HepG2 (cell line): ENCODE data around the gene SLC6A16. TPM values are rescaled to one million over a fixed set of nuclear protein-coding genes. Genes with fewer than 3 reads are reported as not detected.
"Not testable (repeated sequence)": the region's sequence is repeated elsewhere in the genome, so short reads cannot be mapped to it uniquely, and the experiment has no call there.

Source experiments
- ATAC-seq: fragments of 200-7000 bp; cut with Tn5 transposase; 3 replicates; pipeline ENCODE4 v1.9.1; 2020; ENCODE audit warnings: mild to moderate bottlenecking, moderate library complexity
- BruUV-seq: library from RNA; stranded (reverse); fragments of 400-500 nt; replicated peaks from 2 replicates; lab custom pipeline; 2021; lab: Mats Ljungman, UMichigan
- CTCF ChIA-PET: fragments of 300-600 bp; formaldehyde crosslinking; extraction: SDS; loops from one replicate; lab custom pipeline; 2021; ENCODE audit warnings: low total read pairs, inconsistent platforms, low intra/inter-chr PET ratio; lab: Yijun Ruan, JAX
- POLR2A ChIA-PET: fragments of 350-600 bp; sonication (Branson Sonifier 250); formaldehyde crosslinking; loops from one replicate; lab custom pipeline; 2020; ENCODE audit warnings: antibody characterized with exemption, inconsistent platforms; lab: Yijun Ruan, JAX
- DNase-seq: peaks from one replicate; pipeline ENCODE4 v3.0.0-alpha.2; 2015; ENCODE audit warnings: low spot score
- FAIRE-seq: peaks from 3 replicates; lab custom pipeline; 2011; peaks lifted over from hg19 to GRCh38; lab: Jason Lieb, UNC
- H2AFZ ChIP-seq: one replicate; pipeline ENCODE4 v1.6.1; 2011; ENCODE audit warnings: low read length, inconsistent platforms
- H3K27ac ChIP-seq: fragments of 300-600 bp; 3 replicates; pipeline ENCODE4 v1.8.0; 2011; ENCODE audit warnings: mixed run types, mild to moderate bottlenecking, mixed read lengths, low read length, inconsistent platforms; ENCODE audit not compliant: insufficient read depth; ENCODE audit errors: extremely low read length
- H3K27me3 ChIP-seq, 2 experiments: fragments of 200-600 bp in 1 of 2; 2 replicates in 1 of 2; 3 replicates in 1 of 2; pipeline versions ENCODE4 v1.6.0 to v1.8.0; 2011; ENCODE audit warnings: low read length in 2 of 2, mild to moderate bottlenecking in 2 of 2, moderate library complexity in 2 of 2, inconsistent platforms in 1 of 2; ENCODE audit not compliant: insufficient read depth in 2 of 2, control insufficient read depth in 1 of 2
- H3K36me3 ChIP-seq, 2 experiments: fragments of 200-600 bp in 1 of 2; replicated peaks in 1 of 2; 2 replicates in 1 of 2; 3 replicates in 1 of 2; pipeline versions ENCODE4 v1.5.1 to v1.8.0; 2011; ENCODE audit warnings: low read length in 2 of 2, inconsistent platforms in 1 of 2; ENCODE audit not compliant: insufficient read depth in 2 of 2, control insufficient read depth in 1 of 2
- H3K4me1 ChIP-seq: 2 replicates; pipeline ENCODE4 v1.5.1; 2012; ENCODE audit warnings: low read length, inconsistent platforms; ENCODE audit not compliant: insufficient read depth
- H3K4me2 ChIP-seq: 2 replicates; pipeline ENCODE4 v1.6.0; 2011; ENCODE audit warnings: low read depth, low read length, inconsistent platforms
- H3K4me3 ChIP-seq, 3 experiments: fragments of 200-600 bp in 1 of 3; sonication (generic), shearing (Covaris generic) in 1 of 3; replicated peaks in 1 of 3; 2 replicates each; pipeline ENCODE4 v1.5.1; 2011 to 2016; ENCODE audit warnings: low read length in 3 of 3, inconsistent platforms in 2 of 3, low read depth in 2 of 3, mild to moderate bottlenecking in 2 of 3, control low read depth in 1 of 3, mixed read lengths in 1 of 3; ENCODE audit not compliant: insufficient read depth in 1 of 3
- H3K79me2 ChIP-seq: one replicate; pipeline ENCODE4 v1.6.1; 2011; ENCODE audit warnings: low read length, inconsistent platforms; ENCODE audit not compliant: insufficient read depth
- H3K9ac ChIP-seq: 2 replicates; pipeline ENCODE4 v1.6.0; 2011; ENCODE audit warnings: mild to moderate bottlenecking, low read depth, low read length, inconsistent platforms; ENCODE audit not compliant: insufficient read depth
- H3K9me3 ChIP-seq: 2 replicates; pipeline ENCODE4 v1.5.1; 2012; ENCODE audit warnings: mild to moderate bottlenecking, low read length
- H4K20me1 ChIP-seq: 2 replicates; pipeline ENCODE4 v1.6.0; 2011; ENCODE audit warnings: inconsistent platforms, mild to moderate bottlenecking, low read length, moderate library complexity; ENCODE audit not compliant: insufficient read depth
- ATAD3A ChIP-seq: sonication (generic); formaldehyde crosslinking; IDR thresholded peaks from 2 replicates; pipeline ENCODE4 v1.4.0; 2020; ENCODE audit warnings: missing genetic modification reagents
- BCL6 ChIP-seq: IDR thresholded peaks from 2 replicates; pipeline ENCODE4 v1.6.1; 2016; ENCODE audit warnings: missing genetic modification reagents, missing compliant biosample characterization
- DRAP1 ChIP-seq: IDR thresholded peaks from 2 replicates; pipeline ENCODE4 v1.6.1; 2016; ENCODE audit warnings: missing genetic modification reagents, missing compliant biosample characterization
- JARID2 ChIP-seq: sonication (generic); formaldehyde crosslinking; IDR thresholded peaks from 2 replicates; pipeline ENCODE4 v1.8.1; 2023; ENCODE audit warnings: missing genetic modification reagents, inconsistent platforms; ENCODE audit not compliant: insufficient replicate concordance
- KLF16 ChIP-seq, 2 experiments: sonication (generic) in 1 of 2; formaldehyde crosslinking in 1 of 2; IDR thresholded peaks; 2 replicates each; pipeline versions ENCODE4 v1.6.1 to v1.8.0; 2016 to 2023; ENCODE audit warnings: missing genetic modification reagents in 2 of 2, missing compliant biosample characterization in 1 of 2
- LCORL ChIP-seq, 2 experiments: fragments of 450-650 bp in 1 of 2; sonication (generic) in 1 of 2; formaldehyde crosslinking in 1 of 2; IDR thresholded peaks; 2 replicates each; pipeline versions ENCODE4 v1.5.0 to v1.6.1; 2017 to 2020; ENCODE audit warnings: antibody characterized with exemption in 1 of 2, missing genetic modification reagents in 1 of 2
- PITX1 ChIP-seq: sonication (generic); formaldehyde crosslinking; IDR thresholded peaks from 2 replicates; pipeline ENCODE4 v1.5.1; 2020; ENCODE audit warnings: mild to moderate bottlenecking, missing genetic modification reagents
- TAF1 ChIP-seq: sonication (generic); formaldehyde crosslinking; IDR thresholded peaks from 2 replicates; pipeline ENCODE4 v1.4.0; 2020; ENCODE audit warnings: missing genetic modification reagents
- ZBTB43 ChIP-seq: sonication (generic); formaldehyde crosslinking; conservative IDR thresholded peaks from 2 replicates; pipeline ENCODE4 v1.4.0; 2020; ENCODE audit warnings: missing genetic modification reagents
- ZNF639 ChIP-seq: conservative IDR thresholded peaks from 2 replicates; pipeline ENCODE4 v1.6.1; 2018; ENCODE audit warnings: missing genetic modification reagents
- WGBS: methylation state at CpG from one replicate; pipeline ENCODE4 v1.1.6; 2017; ENCODE audit warnings: low lambda C conversion rate; 5-methylcytosine and 5-hydroxymethylcytosine counted together
- in situ Hi-C: cut with HindIII; loops from 2 replicates; pipeline ENCODE4 v1.10.0; 2017; ENCODE audit warnings: low pct_unique_long_range_greater_than_20kb; ENCODE audit not compliant: extremely low pct_ligation_motif_present
- intact Hi-C: fragments of 100-400 bp; cut with micrococcal nuclease; formaldehyde crosslinking; loops from one replicate; pipeline ENCODE4 v1.10.0; 2022; ENCODE audit not compliant: unreplicated experiment
- polyA plus RNA-seq, 8 experiments: library from polyadenylated mRNA; depleted of rRNA in 3 of 8; stranded (reverse) in 7 of 8; unstranded in 1 of 8; fragments of >200 nt; fragmentation: Illumina TruSeq in 4 of 8; extraction: Trizol in 4 of 8; gene quantifications; 2 replicates each; pipeline versions ENCODE4 v1.2.1 to v1.2.3, GENCODE V29; 2011 to 2016; ENCODE audit warnings: low read depth in 4 of 8, missing spikeins in 1 of 8, mixed read lengths in 1 of 8; ENCODE audit not compliant: insufficient read depth in 1 of 8
- total RNA-seq, 5 experiments: library from RNA; depleted of rRNA; stranded (reverse); fragments of >200 nt; fragmentation: Illumina TruSeq; extraction: Trizol; gene quantifications; 2 replicates each; pipeline ENCODE4 v1.2.3, GENCODE V29; 2016; ENCODE audit warnings: low read depth in 1 of 5

The SLC6A16 gene
- total and polyA plus RNA-seq, 2 of the 13 experiments (the other 11 are each of a cell fraction or from before 2014, with no cell fraction given), result 0.07 to 0.18 TPM

- Histone ChIP-seq H3K36me3 (no peaks in the 10 kb centered on the region), H3K4me2 (no peak overlapping the region), H3K27ac (no peak overlapping the region), H3K9ac (no peak overlapping the region), H3K27me3 (peaks cover 0 to 3% of the 10 kb centered on the region in 2 experiments; a peak in 1 of 5 replicates), H3K9me3 (no peaks in the 10 kb centered on the region), H2AFZ (no peak overlapping the region), H3K4me1 (peaks cover 14% of the 10 kb centered on the region), H4K20me1 (no peaks in the 10 kb centered on the region), H3K4me3 (no peak overlapping the region), H3K79me2 (no peaks in the 10 kb centered on the region)
- 68% methylated on average over 3 of the region's 3 CpGs for WGBS
- TF ChIP-seq TAF1 (CRISPR knock-in tag) (no peak), ATAD3A (no peak), DRAP1 (CRISPR knock-in tag) (no peak), PITX1 (CRISPR knock-in tag) (no peak), KLF16 (CRISPR knock-in tag; IDR thresholded peaks at IDR 0.05) (no peak), JARID2 (CRISPR knock-in tag) (no peak), ZBTB43 (CRISPR knock-in tag) (no peak), LCORL (IDR thresholded peaks at IDR 0.05) (no peak), LCORL (CRISPR knock-in tag; IDR thresholded peaks at IDR 0.05) (no peak), ZNF639 (no peak), BCL6 (CRISPR knock-in tag) (no peak)
- BruUV-seq, result no TSS peak
- no peak for FAIRE-seq
- ATAC-seq, result no peak
- in situ Hi-C loops, result no loop called here
- CTCF ChIA-PET, result no interaction called here
- intact Hi-C loops, result no loop called here
- DNase-seq, result no peak
- POLR2A ChIA-PET, result no interaction called here
Measured at GRCh38 chr19:49326165-49326704, 1.2 kb upstream of the SLC6A16 start.

- H3K27me3 ChIP-seq, H3K27ac ChIP-seq, CTCF ChIA-PET, FAIRE-seq, intact Hi-C loops, H3K9me3 ChIP-seq, H3K9ac ChIP-seq, ATAC-seq, H3K4me2 ChIP-seq, H3K4me1 ChIP-seq, POLR2A ChIA-PET, H3K36me3 ChIP-seq, H3K79me2 ChIP-seq, BruUV-seq, DNase-seq, H3K4me3 ChIP-seq, H2AFZ ChIP-seq, H4K20me1 ChIP-seq, in situ Hi-C loops: not testable (repeated sequence)
- 53% methylated on average over 13 of the region's 13 CpGs for WGBS
Measured at GRCh38 chr19:49325756-49326155, 765 bp upstream of the SLC6A16 start.
